ENCODE results near the gene ZFAND6.

Gene ZFAND6

DNA sequence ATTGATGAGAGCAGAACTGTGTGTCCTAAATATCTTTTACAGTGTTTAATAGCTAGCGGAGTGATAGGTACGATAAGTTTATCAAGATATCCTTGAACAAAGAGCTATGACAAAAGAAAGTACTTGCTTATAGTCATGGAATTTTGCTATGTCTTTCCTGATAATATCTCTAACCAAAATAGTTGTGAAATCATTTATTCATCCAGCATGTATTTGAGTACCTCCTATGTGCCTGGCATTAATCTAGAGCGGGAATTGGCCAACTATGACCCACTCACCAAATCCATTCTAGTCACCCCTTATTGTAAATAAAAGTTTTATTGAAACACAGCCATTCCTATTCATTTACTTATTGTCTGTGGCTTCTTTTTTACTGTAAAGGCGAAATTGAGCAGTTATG, 46.6 kb downstream of the ZFAND6 start:
- Histone ChIP-seq H3K27me3 (replicated peaks) (no peaks in the 10 kb centered on the region), H3K27ac (no peak overlapping the region), H3K4me3 (ENCODE audit: low read depth, low read length) (no peak overlapping the region), H3K36me3 (replicated peaks) (no peaks in the 10 kb centered on the region)
- no peak for DNase-seq
- in situ Hi-C loops (cut with HindIII; ENCODE audit: low pct_ligation_motif_present, low sequenced_read_pairs): no loop called here
- TF ChIP-seq CTCF (IDR thresholded peaks at IDR 0.05; ENCODE audit: low read depth, low read length, missing control alignments): no peak

DNA sequence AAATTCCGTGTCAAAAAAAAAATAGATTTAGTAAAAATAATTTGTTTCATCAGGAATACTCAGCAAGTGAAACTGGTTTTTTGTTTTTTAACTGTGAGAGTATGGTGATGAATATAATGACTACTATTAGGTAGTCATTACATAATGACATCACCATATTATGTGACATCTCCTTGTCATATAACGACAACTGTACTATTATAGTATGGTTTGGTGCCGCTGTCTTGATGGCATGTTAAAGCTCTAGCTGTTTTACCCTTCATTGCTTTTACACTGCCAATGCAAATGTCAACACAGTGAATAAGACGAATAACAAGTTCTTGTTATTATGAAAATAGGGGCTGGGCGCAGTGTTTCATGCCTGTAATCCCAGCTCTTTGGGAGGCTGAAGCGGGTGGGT, 47.7 kb downstream of the ZFAND6 start:
- Histone ChIP-seq H3K4me3 (ENCODE audit: low read depth, low read length) (no peak overlapping the region), H3K27me3 (replicated peaks) (no peaks in the 10 kb centered on the region), H3K36me3 (replicated peaks) (no peaks in the 10 kb centered on the region), H3K27ac (no peak overlapping the region)
- DNase-seq: no peak
- TF ChIP-seq CTCF (IDR thresholded peaks at IDR 0.05; ENCODE audit: low read depth, low read length, missing control alignments): no peak
- in situ Hi-C loops (cut with HindIII; ENCODE audit: low pct_ligation_motif_present, low sequenced_read_pairs): no loop called here

GRCh38 chr15:80107774-80108173, 48.3 kb downstream of the ZFAND6 start:
- no peak for DNase-seq
- Histone ChIP-seq H3K27ac (no peak overlapping the region), H3K36me3 (replicated peaks) (no peaks in the 10 kb centered on the region), H3K4me3 (ENCODE audit: low read depth, low read length) (no peak overlapping the region), H3K27me3 (replicated peaks) (no peaks in the 10 kb centered on the region)
- in situ Hi-C loops (cut with HindIII; ENCODE audit: low pct_ligation_motif_present, low sequenced_read_pairs): no loop called here
- TF ChIP-seq CTCF (IDR thresholded peaks at IDR 0.05; ENCODE audit: low read depth, low read length, missing control alignments): no peak

GRCh38 chr15:80109388-80109787, 49.9 kb downstream of the ZFAND6 start:
- Histone ChIP-seq H3K27me3 (replicated peaks) (no peaks in the 10 kb centered on the region), H3K36me3 (replicated peaks) (no peaks in the 10 kb centered on the region), H3K4me3 (ENCODE audit: low read depth, low read length) (no peak overlapping the region), H3K27ac (no peak overlapping the region)
- no peak for TF ChIP-seq CTCF (IDR thresholded peaks at IDR 0.05; ENCODE audit: low read depth, low read length, missing control alignments)
- no peak for DNase-seq
- in situ Hi-C loops (cut with HindIII; ENCODE audit: low pct_ligation_motif_present, low sequenced_read_pairs): no loop called here

DNA sequence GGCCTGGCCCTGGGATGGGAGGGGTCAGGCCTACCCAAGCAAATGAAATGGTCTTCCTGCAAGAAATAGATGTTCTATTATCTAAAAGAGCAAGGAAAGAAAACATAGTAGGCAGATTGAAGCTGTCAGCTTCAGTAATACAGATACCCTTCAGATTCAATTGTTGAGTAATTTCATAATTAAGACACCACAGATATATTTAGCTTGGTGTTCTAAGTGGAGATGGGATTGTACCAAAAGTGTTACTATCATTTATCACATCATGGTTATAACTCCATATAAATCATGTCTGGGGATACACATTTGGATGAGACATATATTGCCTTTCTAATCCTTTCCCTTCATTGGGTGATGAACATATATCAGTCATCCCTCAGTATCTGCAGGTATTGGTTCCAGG, 51.4 kb downstream of the ZFAND6 start:
- Histone ChIP-seq H3K27ac (no peak overlapping the region), H3K4me3 (ENCODE audit: low read depth, low read length) (no peak overlapping the region), H3K36me3 (replicated peaks) (no peaks in the 10 kb centered on the region), H3K27me3 (replicated peaks) (no peaks in the 10 kb centered on the region)
- in situ Hi-C loops (cut with HindIII; ENCODE audit: low pct_ligation_motif_present, low sequenced_read_pairs): no loop called here
- no peak for DNase-seq
- no peak for TF ChIP-seq CTCF (IDR thresholded peaks at IDR 0.05; ENCODE audit: low read depth, low read length, missing control alignments)

- Histone ChIP-seq H3K27me3 (replicated peaks) (no peaks in the 10 kb centered on the region), H3K4me3 (ENCODE audit: low read depth, low read length) (no peak overlapping the region), H3K27ac (no peak overlapping the region), H3K36me3 (replicated peaks) (no peaks in the 10 kb centered on the region)
- in situ Hi-C loops (cut with HindIII; ENCODE audit: low pct_ligation_motif_present, low sequenced_read_pairs): no loop called here
- no peak for TF ChIP-seq CTCF (IDR thresholded peaks at IDR 0.05; ENCODE audit: low read depth, low read length, missing control alignments)
- no peak for DNase-seq
Observed at GRCh38 chr15:80114114-80114513, 54.6 kb downstream of the ZFAND6 start.
